ENCODE measurements around the gene GATA2. TPM values are rescaled to one million over a fixed set of nuclear protein-coding genes. Genes with fewer than 3 reads are reported as not detected.

GATA2 gene
- total RNA-seq, 3 donors from 2014 or later (not counting 1 experiment from before 2014, with no cell fraction given), result 0.92 to 225 (median 8.4) TPM

- 74% methylated on average over 13 of the region's 13 CpGs for WGBS (ENCODE audit: insufficient coverage)
- Mint-ChIP-seq H3K27ac (no peak overlapping the region), H3K27me3 (ENCODE audit: low read depth in 2 of 2) (peaks cover 8 to 24% of the 10 kb centered on the region in 2 donors), H3K36me3 (no peaks in the 10 kb centered on the region), H3K4me3 (no peak overlapping the region), H3K4me1 (peaks cover 12 to 17% of the 10 kb centered on the region in 2 donors), H3K9me3 (no peaks in the 10 kb centered on the region)
- H3K9me3 ChIP-seq (ENCODE audit: control insufficient read depth, insufficient read depth, low read length), result no peaks in the 10 kb centered on the region
- H3K4me1 ChIP-seq (ENCODE audit: control insufficient read depth, insufficient read depth, low read length), result peaks cover 7% of the 10 kb centered on the region
- no peak overlapping the region for H3K4me3 ChIP-seq (ENCODE audit: low read length)
- no peak for DNase-seq
- H3K36me3 ChIP-seq (ENCODE audit: control insufficient read depth, insufficient read depth, low read length), result no peaks in the 10 kb centered on the region
- H3K27ac ChIP-seq (ENCODE audit: low read length), result no peak overlapping the region
- intact Hi-C loops (cut with micrococcal nuclease), result no loop called here
- H3K27me3 ChIP-seq (ENCODE audit: control insufficient read depth, insufficient read depth, low read length), result no peaks in the 10 kb centered on the region
- no peak for ATAC-seq
- no peak for TF ChIP-seq CTCF (IDR thresholded peaks at IDR 0.05)
These were observed 22.7 kb downstream of the GATA2 start for GRCh38 chr3:128470134-128470899.

- H3K27me3 Mint-ChIP-seq (ENCODE audit: low read depth in 2 of 2), result peaks cover under 1 to 25% of the 10 kb centered on the region in 2 donors
- peaks cover 12 to 17% of the 10 kb centered on the region in 2 donors for H3K4me1 Mint-ChIP-seq
These were observed 23.4 kb downstream of the GATA2 start for GRCh38 chr3:128469556-128469955.

GRCh38 chr3:128468791-128469527 lies 24.0 kb downstream of the GATA2 start:
- ATAC-seq (no peak), DNase-seq (no peak)
- H3K4me1 Mint-ChIP-seq, result peaks cover 12 to 17% of the 10 kb centered on the region in 2 donors
- WGBS (ENCODE audit: insufficient coverage), result 86% methylated on average over 10 of the region's 10 CpGs
- Histone ChIP-seq H3K4me3 (ENCODE audit: low read length) (no peak overlapping the region), H3K9me3 (ENCODE audit: control insufficient read depth, insufficient read depth, low read length) (no peaks in the 10 kb centered on the region), H3K4me1 (ENCODE audit: control insufficient read depth, insufficient read depth, low read length) (peaks cover 7% of the 10 kb centered on the region), H3K27me3 (ENCODE audit: control insufficient read depth, insufficient read depth, low read length) (no peaks in the 10 kb centered on the region), H3K27ac (ENCODE audit: low read length) (no peak overlapping the region), H3K36me3 (ENCODE audit: control insufficient read depth, insufficient read depth, low read length) (no peaks in the 10 kb centered on the region)
- H3K27ac Mint-ChIP-seq, result no peak overlapping the region
- peaks cover 0 to 24% of the 10 kb centered on the region in 2 donors for H3K27me3 Mint-ChIP-seq (ENCODE audit: low read depth in 2 of 2)
- no peaks in the 10 kb centered on the region for H3K9me3 Mint-ChIP-seq
- intact Hi-C loops (cut with micrococcal nuclease), result no loop called here
- no peaks in the 10 kb centered on the region for H3K36me3 Mint-ChIP-seq
- TF ChIP-seq CTCF (IDR thresholded peaks at IDR 0.05), result no peak
- H3K4me3 Mint-ChIP-seq, result no peak overlapping the region

More at GRCh38 chr3:128469556-128469955, 23.4 kb downstream of the GATA2 start:
- Histone ChIP-seq H3K9me3 (ENCODE audit: control insufficient read depth, insufficient read depth, low read length) (no peaks in the 10 kb centered on the region), H3K36me3 (ENCODE audit: control insufficient read depth, insufficient read depth, low read length) (no peaks in the 10 kb centered on the region), H3K4me1 (ENCODE audit: control insufficient read depth, insufficient read depth, low read length) (peaks cover 7% of the 10 kb centered on the region), H3K4me3 (ENCODE audit: low read length) (no peak overlapping the region), H3K27me3 (ENCODE audit: control insufficient read depth, insufficient read depth, low read length) (no peaks in the 10 kb centered on the region), H3K27ac (ENCODE audit: low read length) (no peak overlapping the region)
- ATAC-seq (no peak), DNase-seq (no peak)
- no peak overlapping the region for H3K27ac Mint-ChIP-seq
- intact Hi-C loops (cut with micrococcal nuclease), result no loop called here
- no peak for TF ChIP-seq CTCF (IDR thresholded peaks at IDR 0.05)
- no peaks in the 10 kb centered on the region for H3K9me3 Mint-ChIP-seq
- 87% methylated on average over 6 of the region's 6 CpGs for WGBS (ENCODE audit: insufficient coverage)
- H3K36me3 Mint-ChIP-seq, result no peaks in the 10 kb centered on the region
- no peak overlapping the region for H3K4me3 Mint-ChIP-seq
